ENCODE results near the gene HDGF. TPM values are rescaled to one million over a fixed set of nuclear protein-coding genes. Genes with fewer than 3 reads are reported as not detected.

The HDGF gene
- total RNA-seq, 2 donors from 2014 or later = 93.5 to 118 TPM

DNA sequence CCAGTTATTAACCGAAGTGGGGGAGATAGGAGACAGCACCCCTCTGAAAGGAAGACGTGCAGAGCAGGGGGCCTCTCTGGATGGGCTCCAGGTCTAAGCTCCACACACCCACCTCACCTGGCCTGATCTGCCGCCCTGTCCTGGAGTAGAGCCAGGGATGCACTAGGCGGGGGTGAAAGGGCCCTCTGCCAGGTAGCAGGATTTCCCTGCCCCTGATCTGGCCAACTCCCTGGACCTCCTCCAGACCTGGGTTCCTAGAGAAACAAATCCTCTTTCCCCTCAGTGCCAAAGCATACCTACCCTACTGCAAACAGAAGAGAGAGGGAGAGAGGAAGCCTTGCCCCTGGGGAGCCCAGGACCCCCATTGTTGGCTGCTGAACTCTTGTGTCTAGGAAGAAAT is 48.1 kb downstream of the HDGF start:
- H3K27ac ChIP-seq = no peak overlapping the region
- no peak overlapping the region for H3K4me3 ChIP-seq
- no peaks in the 10 kb centered on the region for H3K27me3 ChIP-seq (replicated peaks; ENCODE audit: insufficient read depth)
- H3K36me3 ChIP-seq = no peaks in the 10 kb centered on the region
- TF ChIP-seq, protein P1, sequence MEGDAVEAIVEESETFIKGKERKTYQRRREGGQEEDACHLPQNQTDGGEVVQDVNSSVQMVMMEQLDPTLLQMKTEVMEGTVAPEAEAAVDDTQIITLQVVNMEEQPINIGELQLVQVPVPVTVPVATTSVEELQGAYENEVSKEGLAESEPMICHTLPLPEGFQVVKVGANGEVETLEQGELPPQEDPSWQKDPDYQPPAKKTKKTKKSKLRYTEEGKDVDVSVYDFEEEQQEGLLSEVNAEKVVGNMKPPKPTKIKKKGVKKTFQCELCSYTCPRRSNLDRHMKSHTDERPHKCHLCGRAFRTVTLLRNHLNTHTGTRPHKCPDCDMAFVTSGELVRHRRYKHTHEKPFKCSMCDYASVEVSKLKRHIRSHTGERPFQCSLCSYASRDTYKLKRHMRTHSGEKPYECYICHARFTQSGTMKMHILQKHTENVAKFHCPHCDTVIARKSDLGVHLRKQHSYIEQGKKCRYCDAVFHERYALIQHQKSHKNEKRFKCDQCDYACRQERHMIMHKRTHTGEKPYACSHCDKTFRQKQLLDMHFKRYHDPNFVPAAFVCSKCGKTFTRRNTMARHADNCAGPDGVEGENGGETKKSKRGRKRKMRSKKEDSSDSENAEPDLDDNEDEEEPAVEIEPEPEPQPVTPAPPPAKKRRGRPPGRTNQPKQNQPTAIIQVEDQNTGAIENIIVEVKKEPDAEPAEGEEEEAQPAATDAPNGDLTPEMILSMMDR (IDR thresholded peaks at IDR 0.05) = no peak
- H3K4me1 ChIP-seq (ENCODE audit: control insufficient read depth in 1 of 2, low read depth in 2 of 2) = peaks cover 24 to 27% of the 10 kb centered on the region in 2 donors
- ATAC-seq (ENCODE audit: insufficient number of reproducible peaks, low FRiP score, low read depth) (no peak), DNase-seq (ENCODE audit: low spot score) (no peak)
- no peaks in the 10 kb centered on the region for H3K9me3 ChIP-seq

DNA sequence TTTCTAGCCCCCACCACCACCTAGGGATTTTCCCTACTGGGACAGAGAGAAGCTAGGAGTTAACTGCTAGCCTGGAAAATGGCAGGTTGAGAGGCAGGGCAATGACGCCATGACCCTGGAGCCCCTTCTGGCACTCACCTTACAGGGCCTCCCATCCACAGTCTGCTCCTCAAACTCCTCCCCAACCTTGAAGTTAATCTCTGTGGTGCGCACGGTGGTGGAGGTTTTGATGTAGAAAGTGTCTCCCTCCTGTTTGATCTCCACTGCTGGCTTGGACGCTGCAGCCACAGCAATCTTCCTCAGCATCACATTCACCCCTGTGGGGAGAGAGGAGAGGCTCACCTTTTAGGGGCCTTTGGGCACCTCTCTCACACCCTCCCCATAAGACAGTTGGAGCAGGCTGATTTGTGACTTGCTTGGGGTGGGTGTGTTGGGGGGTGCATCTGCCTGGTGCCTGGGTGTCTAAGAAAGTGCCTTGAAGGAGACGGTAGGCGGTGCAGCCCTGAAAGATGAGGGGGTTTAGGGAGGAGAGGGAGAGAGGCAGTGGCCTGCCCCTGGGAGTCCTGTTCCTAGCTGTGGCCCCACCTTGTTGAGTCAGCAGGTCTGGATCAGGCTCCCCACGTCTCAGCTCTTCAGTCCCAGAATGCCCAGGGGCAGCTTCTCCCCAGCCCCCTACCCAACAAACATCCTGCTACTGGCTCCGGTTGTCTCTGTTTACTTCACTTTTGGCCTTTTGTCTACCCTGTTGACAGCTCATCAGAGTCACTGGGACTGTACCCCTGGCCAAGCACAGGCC is 50.5 kb downstream of the HDGF start:
- H3K27me3 ChIP-seq (replicated peaks; ENCODE audit: insufficient read depth) = no peaks in the 10 kb centered on the region

DNA sequence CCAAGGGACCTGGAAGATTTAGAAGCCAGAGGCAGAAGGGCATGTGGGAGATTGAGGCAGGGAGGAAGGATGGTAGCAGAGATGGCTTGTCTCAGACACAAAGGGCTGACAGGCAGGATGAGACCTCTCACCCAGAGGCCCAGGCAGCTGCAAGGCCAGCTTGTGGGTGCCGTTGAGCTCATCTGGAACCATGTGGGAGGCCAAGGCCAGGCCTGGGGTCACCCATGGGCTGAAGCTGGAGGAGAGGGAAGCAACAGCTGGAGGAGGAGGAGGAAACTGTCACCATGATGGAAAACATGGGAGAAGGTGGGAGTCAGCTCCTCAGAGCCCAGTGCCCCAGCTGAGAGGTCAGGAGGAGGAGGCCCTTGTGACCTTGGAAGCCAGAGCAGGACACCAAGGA is 52.5 kb downstream of the HDGF start:
- ATAC-seq (ENCODE audit: insufficient number of reproducible peaks, low FRiP score, low read depth) (no peak), DNase-seq (ENCODE audit: low spot score) (no peak)
- H3K4me1 ChIP-seq (ENCODE audit: control insufficient read depth in 1 of 2, low read depth in 2 of 2) = no peaks in the 10 kb centered on the region
- H3K9me3 ChIP-seq = no peaks in the 10 kb centered on the region
- H3K4me3 ChIP-seq = no peak overlapping the region
- H3K27ac ChIP-seq = no peak overlapping the region
- TF ChIP-seq, protein P1 (IDR thresholded peaks at IDR 0.05) = no peak
- no peaks in the 10 kb centered on the region for H3K36me3 ChIP-seq
- H3K27me3 ChIP-seq (replicated peaks; ENCODE audit: insufficient read depth) = no peaks in the 10 kb centered on the region

More for the DNA sequence above, 50.5 kb downstream of the HDGF start:
- no peaks in the 10 kb centered on the region for H3K36me3 ChIP-seq
- TF ChIP-seq, protein P1 (IDR thresholded peaks at IDR 0.05) = no peak
- H3K4me1 ChIP-seq (ENCODE audit: control insufficient read depth in 1 of 2, low read depth in 2 of 2) = peaks cover 12 to 17% of the 10 kb centered on the region in 2 donors
- no peak overlapping the region for H3K4me3 ChIP-seq
- no peak for ATAC-seq (ENCODE audit: insufficient number of reproducible peaks, low FRiP score, low read depth)
- no peak overlapping the region for H3K27ac ChIP-seq
- DNase-seq (ENCODE audit: low spot score) = no peak
- no peaks in the 10 kb centered on the region for H3K9me3 ChIP-seq

DNA sequence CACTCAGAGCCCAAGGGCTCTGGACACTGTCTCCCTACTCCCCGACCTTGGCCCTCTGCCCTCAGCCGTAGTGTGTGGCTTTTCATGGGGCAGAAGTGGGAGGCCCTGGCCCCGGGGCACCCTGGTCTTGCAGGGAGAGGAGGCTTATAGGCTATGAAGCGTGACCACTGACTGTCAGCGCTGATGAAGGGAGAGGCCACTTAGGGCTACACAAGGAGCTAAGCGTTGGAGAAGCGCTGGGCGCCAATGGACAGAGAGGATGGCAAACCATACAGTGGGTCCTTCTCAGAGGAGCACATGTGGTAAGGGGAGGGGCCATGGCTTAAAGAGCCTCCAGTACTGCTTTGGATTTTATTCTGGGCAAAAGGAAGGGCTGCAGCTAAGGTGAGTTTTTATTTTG is 54.0 kb downstream of the HDGF start:
- H3K27ac ChIP-seq = no peak overlapping the region
- no peaks in the 10 kb centered on the region for H3K36me3 ChIP-seq
- H3K4me3 ChIP-seq = no peak overlapping the region
- no peaks in the 10 kb centered on the region for H3K4me1 ChIP-seq (ENCODE audit: control insufficient read depth in 1 of 2, low read depth in 2 of 2)
- TF ChIP-seq, protein P1 (IDR thresholded peaks at IDR 0.05) = no peak
- ATAC-seq (ENCODE audit: insufficient number of reproducible peaks, low FRiP score, low read depth) (no peak), DNase-seq (ENCODE audit: low spot score) (no peak)
- no peaks in the 10 kb centered on the region for H3K9me3 ChIP-seq
- H3K27me3 ChIP-seq (replicated peaks; ENCODE audit: insufficient read depth) = no peaks in the 10 kb centered on the region

DNA sequence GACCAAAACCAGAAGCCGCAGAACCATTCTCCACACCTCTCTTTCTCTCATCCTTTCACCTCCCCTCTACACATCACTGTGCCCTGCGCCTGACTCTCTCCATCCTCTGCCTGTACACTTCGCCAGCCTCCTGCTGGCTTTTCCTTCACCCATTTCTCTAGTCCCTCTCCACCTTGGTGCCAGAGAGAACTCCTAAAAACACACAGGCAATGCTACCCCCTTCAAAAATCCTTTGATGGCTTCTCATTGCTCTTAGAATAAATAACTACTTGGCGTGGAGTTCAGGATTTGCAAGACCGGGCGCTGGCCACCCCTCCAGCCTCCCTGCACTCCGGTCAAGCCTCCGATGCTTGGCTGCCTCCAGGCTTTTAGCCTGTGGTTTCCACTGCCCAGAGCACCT is 54.7 kb downstream of the HDGF start:
- ATAC-seq (ENCODE audit: insufficient number of reproducible peaks, low FRiP score, low read depth) (no peak), DNase-seq (ENCODE audit: low spot score) (no peak)
- Histone ChIP-seq H3K27ac (no peak overlapping the region), H3K36me3 (no peaks in the 10 kb centered on the region), H3K27me3 (replicated peaks; ENCODE audit: insufficient read depth) (no peaks in the 10 kb centered on the region), H3K4me1 (ENCODE audit: control insufficient read depth in 1 of 2, low read depth in 2 of 2) (no peaks in the 10 kb centered on the region), H3K9me3 (no peaks in the 10 kb centered on the region), H3K4me3 (no peak overlapping the region)
- TF ChIP-seq, protein P1 (IDR thresholded peaks at IDR 0.05) = no peak
